Skeletal muscle satellite cell (primary cell): ENCODE measurements around the gene YPEL4.
A peak's percentile ranks its signal among the peaks of the same experiment; 100 is the strongest.

Experiments used
- H3K27me3 ChIP-seq: 2 replicates; pipeline ENCODE4 v1.7.0; 2013; ENCODE audit warnings: low read length; ENCODE audit not compliant: control insufficient read depth, insufficient read depth
- H3K36me3 ChIP-seq: 2 replicates; pipeline ENCODE4 v1.7.0; 2013; ENCODE audit warnings: mild to moderate bottlenecking, control low read depth, low read length; ENCODE audit not compliant: insufficient read depth
- H3K4me1 ChIP-seq: 2 replicates; pipeline ENCODE4 v1.7.0; 2013; ENCODE audit warnings: low read length; ENCODE audit not compliant: control insufficient read depth, insufficient read depth
- H3K4me2 ChIP-seq: 2 replicates; pipeline ENCODE4 v1.7.0; 2013; ENCODE audit warnings: mild to moderate bottlenecking, low read length
- H3K4me3 ChIP-seq: 2 replicates; pipeline ENCODE4 v1.7.0; 2013; ENCODE audit warnings: low read length
- H3K9ac ChIP-seq: 2 replicates; pipeline ENCODE4 v1.7.0; 2013; ENCODE audit warnings: mild to moderate bottlenecking, low read depth, low read length, moderate library complexity
- H3K9me3 ChIP-seq: replicated peaks from 2 replicates; pipeline ENCODE4 v1.7.0; 2013; ENCODE audit warnings: mild to moderate bottlenecking, control low read depth, low read length

The YPEL4 gene

GRCh38 chr11:57648801-57649735 is 644 bp downstream of the YPEL4 start:
- Histone ChIP-seq H3K4me1 (peaks cover 35% of the 10 kb centered on the region), H3K4me2 (peak overlapping the region; percentile 65), H3K36me3 (no peaks in the 10 kb centered on the region), H3K9me3 (no peaks in the 10 kb centered on the region), H3K9ac (no peak overlapping the region), H3K27me3 (peaks cover 49% of the 10 kb centered on the region), H3K4me3 (peak overlapping the region; percentile 50)

DNA sequence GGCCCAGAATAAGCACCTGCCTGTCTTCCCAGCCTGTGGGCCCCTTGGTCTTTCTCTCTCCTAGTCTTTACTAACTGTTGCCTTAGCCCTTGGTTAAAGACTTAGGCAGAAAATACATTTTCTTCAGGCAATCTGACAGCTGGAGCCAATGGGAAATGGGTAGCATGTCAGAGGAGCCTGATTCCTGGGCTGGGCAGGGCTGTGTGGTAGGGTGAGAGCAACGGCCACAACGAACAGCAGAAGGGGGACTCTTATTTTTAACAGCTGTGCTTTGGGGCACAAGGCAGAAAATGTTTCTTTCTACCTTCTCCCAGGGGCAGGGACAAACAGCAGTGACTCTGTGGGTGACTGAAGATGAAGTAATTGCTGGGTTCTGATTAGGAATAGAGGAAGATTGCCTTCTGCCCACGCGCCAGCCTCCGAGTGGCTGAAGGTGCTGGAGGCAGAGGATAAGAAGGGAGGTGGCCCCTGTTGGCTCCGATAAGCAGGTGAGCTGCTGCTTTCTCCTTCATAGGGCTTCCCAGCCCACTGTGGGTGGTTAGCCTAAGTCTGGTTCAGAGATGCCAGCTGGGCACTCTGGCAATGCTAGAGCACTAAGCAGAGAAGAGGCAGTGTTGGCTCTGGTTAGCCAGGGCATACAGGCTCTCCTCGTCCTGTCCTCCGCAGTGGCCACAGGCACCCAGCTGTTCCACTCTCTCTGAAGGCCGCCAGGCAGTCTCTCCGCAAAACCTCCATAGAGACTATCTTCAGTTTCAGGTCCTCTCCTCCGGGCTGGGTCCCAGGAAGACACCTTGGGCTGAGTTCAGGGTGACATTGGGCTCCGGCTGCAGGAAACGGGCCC is 1.5 kb downstream of the YPEL4 start:
- no peak overlapping the region for H3K9ac ChIP-seq

DNA sequence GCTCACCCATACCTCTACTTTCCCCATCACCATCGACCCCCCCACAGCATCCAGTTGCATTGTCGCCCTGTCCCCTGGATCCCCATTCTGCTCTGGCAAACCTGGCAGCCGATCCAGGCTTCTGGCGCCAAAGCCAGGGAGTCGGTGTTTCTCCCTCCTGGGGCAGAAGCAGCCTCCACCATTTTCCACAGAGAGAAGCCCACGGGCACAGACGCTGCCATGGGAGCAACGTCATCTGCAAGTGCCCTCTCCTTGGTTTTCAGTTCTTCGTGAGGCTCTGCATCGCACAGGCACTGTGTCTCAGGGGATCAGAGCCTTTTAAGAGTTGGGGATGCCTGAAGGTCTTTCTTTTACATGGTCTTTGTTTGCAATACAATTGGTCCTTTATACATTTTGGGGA is 2.3 kb downstream of the YPEL4 start:
- H3K9me3 ChIP-seq, result no peaks in the 10 kb centered on the region
- peaks cover 49% of the 10 kb centered on the region for H3K27me3 ChIP-seq
- no peak overlapping the region for H3K9ac ChIP-seq
- H3K4me1 ChIP-seq, result peaks cover 35% of the 10 kb centered on the region
- H3K36me3 ChIP-seq, result no peaks in the 10 kb centered on the region
- no peak overlapping the region for H3K4me3 ChIP-seq
- H3K4me2 ChIP-seq, result peak overlapping the region; percentile 12

More for the DNA sequence above, 1.5 kb downstream of the YPEL4 start:
- H3K9me3 ChIP-seq, result no peaks in the 10 kb centered on the region
- peak overlapping the region; percentile 65 for H3K4me2 ChIP-seq
- H3K4me1 ChIP-seq, result peaks cover 35% of the 10 kb centered on the region
- peaks cover 49% of the 10 kb centered on the region for H3K27me3 ChIP-seq
- no peaks in the 10 kb centered on the region for H3K36me3 ChIP-seq
- H3K4me3 ChIP-seq, result peak overlapping the region; percentile 28

DNA sequence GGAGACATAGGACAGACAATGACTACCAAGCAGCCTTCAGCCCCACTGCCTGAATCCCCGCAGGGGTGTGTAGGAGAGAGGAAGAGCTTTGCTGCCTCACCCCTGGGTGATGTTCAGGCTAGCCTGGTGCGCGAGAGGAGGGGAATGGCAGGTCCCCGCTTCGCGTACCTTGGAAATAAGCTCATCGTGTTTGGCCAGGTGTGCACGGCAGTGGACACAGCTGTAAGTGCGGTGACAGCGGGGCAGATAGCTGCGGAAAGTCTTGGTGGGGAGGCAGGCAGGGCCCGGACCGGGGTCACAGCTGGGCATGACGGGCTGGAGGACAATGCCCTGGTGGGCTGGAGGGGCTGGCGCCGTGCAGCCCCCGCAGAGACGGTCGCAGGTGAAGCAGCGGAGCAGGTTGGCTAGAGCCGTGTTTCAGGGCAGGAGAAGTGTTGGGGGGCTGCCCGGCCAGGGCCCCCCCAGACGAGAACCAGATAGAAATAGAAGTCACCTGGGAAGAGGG is 2.9 kb downstream of the YPEL4 start:
- Histone ChIP-seq H3K4me1 (peaks cover 35% of the 10 kb centered on the region), H3K4me3 (no peak overlapping the region), H3K4me2 (no peak overlapping the region), H3K9me3 (no peaks in the 10 kb centered on the region), H3K9ac (no peak overlapping the region), H3K27me3 (peaks cover 49% of the 10 kb centered on the region), H3K36me3 (no peaks in the 10 kb centered on the region)

- peaks cover 49% of the 10 kb centered on the region for H3K27me3 ChIP-seq
- no peak overlapping the region for H3K4me2 ChIP-seq
- H3K36me3 ChIP-seq, result no peaks in the 10 kb centered on the region
- no peak overlapping the region for H3K4me3 ChIP-seq
- peaks cover 36% of the 10 kb centered on the region for H3K4me1 ChIP-seq
- H3K9ac ChIP-seq, result no peak overlapping the region
- no peaks in the 10 kb centered on the region for H3K9me3 ChIP-seq
Measured at GRCh38 chr11:57646194-57646798, 3.4 kb downstream of the YPEL4 start.

- Histone ChIP-seq H3K9me3 (no peaks in the 10 kb centered on the region), H3K4me1 (peaks cover 42% of the 10 kb centered on the region), H3K9ac (no peak overlapping the region), H3K36me3 (no peaks in the 10 kb centered on the region), H3K4me2 (no peak overlapping the region), H3K4me3 (no peak overlapping the region), H3K27me3 (peaks cover 46% of the 10 kb centered on the region)
Measured at GRCh38 chr11:57645689-57646085, 4.0 kb downstream of the YPEL4 start.

GRCh38 chr11:57644748-57645688 is 4.7 kb downstream of the YPEL4 start:
- H3K4me2 ChIP-seq, result peak overlapping the region; percentile 43
- H3K9me3 ChIP-seq, result no peaks in the 10 kb centered on the region
- no peak overlapping the region for H3K9ac ChIP-seq
- peaks cover 41% of the 10 kb centered on the region for H3K27me3 ChIP-seq
- no peaks in the 10 kb centered on the region for H3K36me3 ChIP-seq
- no peak overlapping the region for H3K4me3 ChIP-seq
- H3K4me1 ChIP-seq, result peaks cover 46% of the 10 kb centered on the region

DNA sequence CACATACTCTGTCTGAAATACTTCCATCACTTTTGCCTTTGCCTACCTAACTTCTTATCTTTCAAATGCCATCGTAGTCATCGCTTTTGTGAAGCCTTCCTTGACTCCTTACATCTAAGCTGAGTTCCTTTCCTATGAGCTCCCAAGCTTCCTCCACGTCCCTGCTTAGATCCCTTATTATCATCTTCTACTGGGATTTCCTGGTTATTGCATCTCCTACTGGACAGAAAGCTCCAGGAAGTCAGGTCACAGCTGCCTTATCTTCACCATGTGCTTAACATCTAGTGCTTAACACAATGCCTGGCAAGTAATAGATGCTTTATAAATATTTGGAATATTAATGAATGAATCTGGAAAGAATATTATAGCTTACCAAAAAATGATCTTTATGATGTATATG is 5.9 kb downstream of the YPEL4 start:
- H3K4me1 ChIP-seq, result peaks cover 44% of the 10 kb centered on the region
- no peak overlapping the region for H3K9ac ChIP-seq
- no peaks in the 10 kb centered on the region for H3K36me3 ChIP-seq
- peaks cover 38% of the 10 kb centered on the region for H3K27me3 ChIP-seq
- H3K4me3 ChIP-seq, result no peak overlapping the region
- H3K9me3 ChIP-seq, result no peaks in the 10 kb centered on the region
- H3K4me2 ChIP-seq, result no peak overlapping the region

- peaks cover 31% of the 10 kb centered on the region for H3K4me1 ChIP-seq
- H3K4me3 ChIP-seq, result peak overlapping the region; percentile 92
- no peaks in the 10 kb centered on the region for H3K9me3 ChIP-seq
- peak overlapping the region; percentile 95 for H3K9ac ChIP-seq
- peaks cover 12% of the 10 kb centered on the region for H3K27me3 ChIP-seq
- H3K4me2 ChIP-seq, result peak overlapping the region; percentile 99
- no peaks in the 10 kb centered on the region for H3K36me3 ChIP-seq
Measured at GRCh38 chr11:57641011-57641807, 8.5 kb downstream of the YPEL4 start.
